Lower leg skin (tissue), 4 donors: ENCODE results near the gene EXPH5. TPM values are rescaled to one million over a fixed set of nuclear protein-coding genes. Genes with fewer than 3 reads are reported as not detected.

ENCODE experiments used
- DNase-seq, 2 donors: peaks; one replicate each; pipeline ENCODE4 v3.0.0-alpha.2; 2019; ENCODE audit warnings: low spot score in 2 of 2
- H3K4me3 ChIP-seq: fragments of 200-600 bp; sonication (generic); 2 replicates; pipeline ENCODE4 v1.5.1; 2017; ENCODE audit warnings: mild to moderate bottlenecking, low read depth; ENCODE audit not compliant: poor library complexity, severe bottlenecking
- POLR2A ChIP-seq, 2 donors: fragments of 450-650 bp; IDR thresholded peaks; one replicate each; pipeline ENCODE4 v1.6.1; 2016 to 2017; ENCODE audit warnings: antibody characterized with exemption in 2 of 2, mild to moderate bottlenecking in 1 of 2, moderate library complexity in 1 of 2
- WGBS, 2 donors: methylation state at CpG; one replicate each; pipeline ENCODE4 v1.1.5; 2018; 5-methylcytosine and 5-hydroxymethylcytosine counted together
- intact Hi-C: fragments of 100-400 bp; cut with DNase I; formaldehyde crosslinking; loops from one replicate; pipeline ENCODE4 v1.15.0; 2023; ENCODE audit warnings: low total_unique reads
- total RNA-seq, 4 donors: library from RNA; depleted of rRNA; stranded (reverse); fragments of >200 nt; gene quantifications; one replicate each; pipeline ENCODE4 v1.1.0, GENCODE V29; 2016
- TF ChIP-seq, protein P1 (sequence below), 3 donors: fragments of 450-650 bp; IDR thresholded peaks; one replicate each; pipeline ENCODE4 v1.5.1; 2016; ENCODE audit warnings: antibody characterized with exemption in 3 of 3, mild to moderate bottlenecking in 3 of 3, moderate library complexity in 2 of 3

EXPH5 gene
- total RNA-seq, 4 donors from 2014 or later = 122 to 160 (median 139) TPM

DNA sequence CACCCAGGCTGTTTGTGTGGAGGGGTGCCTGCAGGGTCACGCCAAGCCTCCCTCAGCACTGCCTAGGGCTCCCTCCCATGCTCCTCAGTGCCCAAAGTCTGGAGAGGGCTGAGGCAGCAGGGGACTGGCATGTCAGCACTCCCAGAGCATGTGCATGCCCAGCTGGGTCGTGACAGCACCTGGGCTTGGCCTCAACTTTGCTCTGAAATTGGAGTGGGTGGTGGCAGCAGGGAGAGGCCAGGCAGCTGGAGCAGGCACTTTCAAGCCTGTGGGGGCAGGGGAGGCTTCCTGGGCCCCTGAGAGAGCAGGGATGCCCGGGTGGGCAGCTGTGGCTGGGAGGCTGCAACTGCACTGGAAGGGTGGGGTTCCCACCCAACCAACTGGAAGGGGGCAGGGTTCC lies 35.7 kb upstream of the EXPH5 start:
- TF ChIP-seq, protein P1, sequence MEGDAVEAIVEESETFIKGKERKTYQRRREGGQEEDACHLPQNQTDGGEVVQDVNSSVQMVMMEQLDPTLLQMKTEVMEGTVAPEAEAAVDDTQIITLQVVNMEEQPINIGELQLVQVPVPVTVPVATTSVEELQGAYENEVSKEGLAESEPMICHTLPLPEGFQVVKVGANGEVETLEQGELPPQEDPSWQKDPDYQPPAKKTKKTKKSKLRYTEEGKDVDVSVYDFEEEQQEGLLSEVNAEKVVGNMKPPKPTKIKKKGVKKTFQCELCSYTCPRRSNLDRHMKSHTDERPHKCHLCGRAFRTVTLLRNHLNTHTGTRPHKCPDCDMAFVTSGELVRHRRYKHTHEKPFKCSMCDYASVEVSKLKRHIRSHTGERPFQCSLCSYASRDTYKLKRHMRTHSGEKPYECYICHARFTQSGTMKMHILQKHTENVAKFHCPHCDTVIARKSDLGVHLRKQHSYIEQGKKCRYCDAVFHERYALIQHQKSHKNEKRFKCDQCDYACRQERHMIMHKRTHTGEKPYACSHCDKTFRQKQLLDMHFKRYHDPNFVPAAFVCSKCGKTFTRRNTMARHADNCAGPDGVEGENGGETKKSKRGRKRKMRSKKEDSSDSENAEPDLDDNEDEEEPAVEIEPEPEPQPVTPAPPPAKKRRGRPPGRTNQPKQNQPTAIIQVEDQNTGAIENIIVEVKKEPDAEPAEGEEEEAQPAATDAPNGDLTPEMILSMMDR (IDR thresholded peaks at IDR 0.05) = no peak
- no peak for TF ChIP-seq POLR2A (IDR thresholded peaks at IDR 0.05)
- intact Hi-C loops = no loop called here
- no peak overlapping the region for H3K4me3 ChIP-seq
- no peak for DNase-seq
- WGBS, 2 donors = 66 to 73% methylated on average over 3 of the region's 3 CpGs

DNA sequence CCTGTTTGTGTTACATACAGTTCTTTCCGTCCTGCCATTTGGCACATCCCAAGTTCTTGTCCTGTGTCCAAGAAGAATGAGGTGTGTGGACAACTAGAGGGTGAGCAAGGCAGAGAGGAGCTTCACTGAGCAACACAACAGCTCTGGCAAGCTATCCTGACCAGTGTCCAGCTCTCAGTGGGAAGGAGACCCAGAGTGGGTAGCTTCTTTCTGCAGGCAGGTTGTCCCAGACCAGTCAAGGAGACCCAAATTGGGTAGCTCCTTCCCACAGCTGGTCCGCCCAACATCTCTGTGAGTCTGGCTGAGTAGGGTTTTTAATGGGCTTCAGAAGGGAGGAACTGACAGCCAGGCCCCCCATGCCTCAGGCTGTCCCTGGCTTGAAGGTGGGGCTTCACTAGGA lies 35.2 kb upstream of the EXPH5 start:
- DNase-seq = no peak
- 85 to 98% methylated on average over 2 of the region's 2 CpGs for WGBS, 2 donors

DNA sequence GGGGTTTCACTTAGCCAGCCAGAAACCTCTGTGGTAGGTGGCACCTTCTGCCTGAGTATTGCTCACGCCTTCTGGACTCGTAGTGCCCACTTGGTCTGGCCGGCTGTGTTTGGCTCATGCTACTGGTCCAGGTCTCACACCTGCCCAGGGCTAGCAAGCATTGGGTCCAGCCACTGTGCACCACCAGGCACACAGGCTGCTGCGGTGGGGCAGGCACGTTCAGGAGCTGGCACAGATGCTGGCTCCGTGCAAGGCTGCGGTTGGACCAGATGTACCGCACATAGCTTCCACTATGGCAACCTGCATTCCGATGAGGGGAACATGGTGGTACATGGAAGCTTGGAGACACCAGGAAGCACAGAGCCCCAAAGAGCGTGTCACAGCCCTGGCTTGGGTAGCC lies 34.8 kb upstream of the EXPH5 start:
- intact Hi-C loops = no loop called here
- no peak for DNase-seq
- TF ChIP-seq, protein P1 (IDR thresholded peaks at IDR 0.05) = no peak
- no peak for TF ChIP-seq POLR2A (IDR thresholded peaks at IDR 0.05)
- H3K4me3 ChIP-seq = no peak overlapping the region
- WGBS, 2 donors = 92 to 98% methylated on average over 6 to 10 of the region's 10 CpGs

More for the DNA sequence above, 35.2 kb upstream of the EXPH5 start:
- TF ChIP-seq POLR2A (IDR thresholded peaks at IDR 0.05) = no peak
- TF ChIP-seq, protein P1 (IDR thresholded peaks at IDR 0.05) = no peak
- intact Hi-C loops = no loop called here
- H3K4me3 ChIP-seq = no peak overlapping the region

DNA sequence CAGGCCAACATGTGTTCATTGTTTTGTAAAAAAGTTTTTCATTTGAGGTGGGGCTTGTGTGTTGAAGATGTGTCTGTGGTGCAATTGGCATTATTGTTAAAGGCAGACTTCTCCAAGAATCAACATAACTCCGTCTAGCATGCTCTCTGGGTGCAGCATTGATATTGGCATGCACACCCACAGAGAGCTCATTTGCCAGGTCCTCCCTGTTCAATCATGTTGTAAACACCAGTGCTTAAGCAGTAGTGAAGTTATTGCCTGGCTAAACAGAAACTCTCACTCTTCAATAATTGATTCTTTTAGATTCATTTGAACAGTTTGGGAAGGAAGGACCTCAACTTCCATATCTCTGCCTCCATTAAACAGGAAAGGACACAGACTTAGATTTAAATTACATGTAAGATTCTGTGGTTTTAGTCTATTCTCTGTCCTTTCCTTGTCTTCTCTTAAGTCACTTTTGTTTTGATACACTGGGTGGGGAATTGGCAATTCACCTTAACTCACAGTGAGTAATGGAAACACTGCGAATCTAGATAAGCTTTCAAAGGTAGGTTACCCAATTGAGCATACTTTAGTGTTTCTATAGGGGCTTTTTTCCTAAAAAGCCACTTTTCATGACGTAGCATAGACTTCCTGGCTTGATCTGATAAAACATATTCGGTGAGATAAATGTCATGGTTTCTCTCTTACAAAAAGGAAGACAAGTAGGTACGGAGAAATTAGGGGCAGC lies 30.8 kb upstream of the EXPH5 start:
- no peak overlapping the region for H3K4me3 ChIP-seq
- WGBS, 2 donors = 44 to 45% methylated on average over 5 of the region's 5 CpGs
- no peak for TF ChIP-seq POLR2A (IDR thresholded peaks at IDR 0.05)
- TF ChIP-seq, protein P1 (IDR thresholded peaks at IDR 0.05) = no peak
- intact Hi-C loops = no loop called here
- DNase-seq = no peak

DNA sequence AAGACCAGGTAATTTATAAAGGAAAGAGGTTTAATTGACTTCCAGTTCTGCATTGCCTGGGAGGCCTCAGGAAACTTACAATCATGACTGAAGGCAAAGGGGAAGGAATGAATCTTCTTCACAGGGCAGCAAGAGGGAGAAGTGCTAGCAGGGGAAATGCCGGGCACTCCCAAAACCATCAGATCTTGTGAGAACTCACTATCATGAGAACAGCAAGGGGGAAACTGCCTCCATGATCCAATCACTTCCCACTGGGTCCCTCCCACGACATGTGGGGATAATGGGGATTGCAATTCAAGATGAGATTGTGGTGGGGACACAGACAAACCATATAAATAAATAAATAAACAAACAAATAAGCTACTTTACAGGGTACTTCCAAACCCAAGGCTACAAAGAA lies 28.8 kb upstream of the EXPH5 start:
- intact Hi-C loops = no loop called here
- DNase-seq = no peak
- TF ChIP-seq, protein P1 (IDR thresholded peaks at IDR 0.05) = no peak
- TF ChIP-seq POLR2A (IDR thresholded peaks at IDR 0.05) = no peak
- 84% methylated on average over 2 of the region's 2 CpGs for WGBS, 2 donors
- no peak overlapping the region for H3K4me3 ChIP-seq
